Natural killer cell (primary cell): ENCODE measurements around the gene PLAC8L1. TPM values are rescaled to one million over a fixed set of nuclear protein-coding genes. Genes with fewer than 3 reads are reported as not detected.

ENCODE experiments used
- ATAC-seq, 3 donors: fragments of 150-1000 bp in 2 of 3; fragments of 200-7000 bp in 1 of 3; cut with Tn5 transposase; 1 replicate in 1 of 3; 2 replicates in 2 of 3; pipeline ENCODE4 v1.10.0; 2021; ENCODE audit warnings: mild to moderate bottlenecking in 2 of 3, moderate library complexity in 2 of 3
- DNase-seq, 2 donors: peaks; one replicate each; pipeline versions ENCODE4 v3.0.0 to v3.0.0-alpha.2; 2013 to 2021; ENCODE audit warnings: mixed read lengths in 1 of 2
- H3K27ac ChIP-seq: one replicate; pipeline ENCODE4 v1.5.1; 2013; ENCODE audit warnings: mild to moderate bottlenecking, low read length
- H3K27me3 ChIP-seq: one replicate; pipeline ENCODE4 v1.6.1; 2013; ENCODE audit warnings: low read length; ENCODE audit not compliant: control insufficient read depth, insufficient read depth
- H3K36me3 ChIP-seq: one replicate; pipeline ENCODE4 v1.6.1; 2013; ENCODE audit warnings: low read length; ENCODE audit not compliant: control insufficient read depth, insufficient read depth
- H3K4me1 ChIP-seq: one replicate; pipeline ENCODE4 v1.6.1; 2013; ENCODE audit warnings: low read length; ENCODE audit not compliant: control insufficient read depth, insufficient read depth
- H3K4me3 ChIP-seq: one replicate; pipeline ENCODE4 v1.5.1; 2013; ENCODE audit warnings: low read length
- H3K9me3 ChIP-seq: one replicate; pipeline ENCODE4 v1.6.1; 2013; ENCODE audit warnings: low read length; ENCODE audit not compliant: control insufficient read depth, insufficient read depth
- H3K27ac Mint-ChIP-seq, 2 donors: one replicate each; pipeline ENCODE4 v1.8.0; 2022; ENCODE audit warnings: mild to moderate bottlenecking in 2 of 2, mixed read lengths in 2 of 2, moderate library complexity in 1 of 2
- H3K27me3 Mint-ChIP-seq, 2 donors: one replicate each; pipeline ENCODE4 v1.8.0; 2022; ENCODE audit warnings: low read depth in 2 of 2, mixed read lengths in 2 of 2
- H3K36me3 Mint-ChIP-seq: one replicate; pipeline ENCODE4 v1.8.0; 2022; ENCODE audit warnings: mixed read lengths
- H3K4me1 Mint-ChIP-seq, 2 donors: one replicate each; pipeline ENCODE4 v1.8.0; 2022; ENCODE audit warnings: mixed read lengths in 2 of 2
- H3K4me3 Mint-ChIP-seq: one replicate; pipeline ENCODE4 v1.8.0; 2022; ENCODE audit warnings: mild to moderate bottlenecking, moderate library complexity, mixed read lengths
- H3K9me3 Mint-ChIP-seq, 2 donors: one replicate each; pipeline ENCODE4 v1.8.0; 2022; ENCODE audit warnings: mixed read lengths in 2 of 2
- CTCF ChIP-seq: fragments of 200-600 bp; IDR thresholded peaks from one replicate; pipeline ENCODE4 v1.8.0; 2022; ENCODE audit warnings: antibody characterized with exemption
- WGBS: methylation state at CpG from one replicate; pipeline ENCODE4 v1.1.7; 2013; ENCODE audit warnings: missing lambda C conversion rate; ENCODE audit not compliant: insufficient coverage; 5-methylcytosine and 5-hydroxymethylcytosine counted together
- intact Hi-C: fragments of 100-400 bp; cut with micrococcal nuclease; formaldehyde crosslinking; loops from one replicate; pipeline ENCODE4 v1.14.2; 2022
- total RNA-seq, 4 donors: library from RNA; stranded (reverse); fragments of 120-200 nt in 1 of 4; gene quantifications; one replicate each; pipeline versions ENCODE4 v1.2.3 to v1.2.4, GENCODE V29; 2013 to 2022

The PLAC8L1 gene
- total RNA-seq, 3 donors from 2014 or later (not counting 1 experiment from before 2014, with no cell fraction given) = 0.45 TPM; not detected in 2

- DNase-seq (no peak), ATAC-seq (no peak)
- Mint-ChIP-seq H3K27me3 (peaks cover 7 to 16% of the 10 kb centered on the region in 2 donors), H3K4me1 (no peaks in the 10 kb centered on the region), H3K27ac (no peak overlapping the region), H3K4me3 (no peak overlapping the region), H3K9me3 (no peaks in the 10 kb centered on the region), H3K36me3 (no peaks in the 10 kb centered on the region)
- no peak overlapping the region for H3K4me3 ChIP-seq
- intact Hi-C loops = no loop called here
- H3K27me3 ChIP-seq = no peaks in the 10 kb centered on the region
- H3K27ac ChIP-seq = no peak overlapping the region
- no peaks in the 10 kb centered on the region for H3K36me3 ChIP-seq
- H3K9me3 ChIP-seq = no peaks in the 10 kb centered on the region
- no peak for TF ChIP-seq CTCF
- 80% methylated on average over 15 of the region's 15 CpGs for WGBS
- H3K4me1 ChIP-seq = no peaks in the 10 kb centered on the region
These were observed 56.2 kb downstream of the PLAC8L1 start for GRCh38 chr5:146048994-146049703.

- Histone ChIP-seq H3K9me3 (no peaks in the 10 kb centered on the region), H3K27me3 (no peaks in the 10 kb centered on the region), H3K27ac (no peak overlapping the region), H3K4me3 (no peak overlapping the region), H3K36me3 (no peaks in the 10 kb centered on the region), H3K4me1 (no peaks in the 10 kb centered on the region)
- no peak overlapping the region for H3K27ac Mint-ChIP-seq
- H3K9me3 Mint-ChIP-seq = no peaks in the 10 kb centered on the region
- no peak for TF ChIP-seq CTCF
- no peaks in the 10 kb centered on the region for H3K36me3 Mint-ChIP-seq
- no peak overlapping the region for H3K4me3 Mint-ChIP-seq
- WGBS = 35% methylated on average over 4 of the region's 4 CpGs
- intact Hi-C loops = no loop called here
- DNase-seq (no peak), ATAC-seq (no peak)
- no peaks in the 10 kb centered on the region for H3K4me1 Mint-ChIP-seq
- H3K27me3 Mint-ChIP-seq = peaks cover 7 to 16% of the 10 kb centered on the region in 2 donors
These were observed 58.0 kb downstream of the PLAC8L1 start for GRCh38 chr5:146047396-146047795.

- H3K36me3 ChIP-seq = no peaks in the 10 kb centered on the region
- WGBS = 96% methylated on average over 4 of the region's 4 CpGs
- no peak for DNase-seq
- H3K27me3 ChIP-seq = no peaks in the 10 kb centered on the region
- no peak overlapping the region for H3K4me3 ChIP-seq
- H3K4me1 Mint-ChIP-seq = peaks cover 0 to 5% of the 10 kb centered on the region in 2 donors
- no peak overlapping the region for H3K4me3 Mint-ChIP-seq
- TF ChIP-seq CTCF = no peak
- no peaks in the 10 kb centered on the region for H3K4me1 ChIP-seq
- H3K27ac ChIP-seq = no peak overlapping the region
- intact Hi-C loops = no loop called here
- no peaks in the 10 kb centered on the region for H3K36me3 Mint-ChIP-seq
- H3K27ac Mint-ChIP-seq = no peak overlapping the region
- no peaks in the 10 kb centered on the region for H3K9me3 ChIP-seq
- no peak for ATAC-seq
- H3K9me3 Mint-ChIP-seq = no peaks in the 10 kb centered on the region
- no peaks in the 10 kb centered on the region for H3K27me3 Mint-ChIP-seq
These were observed 61.7 kb downstream of the PLAC8L1 start for GRCh38 chr5:146043722-146044121.
